Peyer's patch (tissue), 4 donors: ENCODE data around the gene SPEM2.

Source experiments
- POLR2A ChIP-seq, 2 donors: fragments of 450-650 bp; IDR thresholded peaks; one replicate each; pipeline ENCODE4 v1.5.1; 2017; ENCODE audit warnings: antibody characterized with exemption in 2 of 2, mild to moderate bottlenecking in 2 of 2, moderate library complexity in 2 of 2
- TF ChIP-seq, protein P1 (sequence below), 6 experiments: fragments of 450-650 bp in 4 of 6; fragments of 200-600 bp in 2 of 6; sonication (generic) in 1 of 6; IDR thresholded peaks; one replicate each; pipeline ENCODE4 v1.5.1; 2017 to 2019; ENCODE audit warnings: antibody characterized with exemption in 6 of 6, mild to moderate bottlenecking in 3 of 6, moderate library complexity in 1 of 6

DNA sequence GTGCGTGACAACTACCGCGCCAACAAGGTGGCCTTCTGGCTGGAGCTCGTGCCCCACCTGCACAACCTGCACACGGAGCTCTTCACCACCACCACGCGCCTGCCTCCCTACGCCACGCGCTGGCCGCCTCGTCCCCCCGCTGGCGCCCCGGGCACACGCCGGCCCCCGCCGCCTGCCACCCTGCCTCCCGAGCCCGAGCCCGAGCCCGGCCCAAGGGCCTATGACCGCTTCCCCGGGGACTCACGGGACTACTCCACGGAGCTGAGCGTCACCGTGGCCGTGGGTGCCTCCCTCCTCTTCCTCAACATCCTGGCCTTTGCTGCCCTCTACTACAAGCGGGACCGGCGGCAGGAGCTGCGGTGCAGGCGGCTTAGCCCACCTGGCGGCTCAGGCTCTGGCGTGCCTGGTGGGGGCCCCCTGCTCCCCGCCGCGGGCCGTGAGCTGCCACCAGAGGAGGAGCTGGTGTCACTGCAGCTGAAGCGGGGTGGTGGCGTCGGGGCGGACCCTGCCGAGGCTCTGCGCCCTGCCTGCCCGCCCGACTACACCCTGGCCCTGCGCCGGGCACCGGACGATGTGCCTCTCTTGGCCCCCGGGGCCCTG, 8.3 kb upstream of the SPEM2 start:
- TF ChIP-seq, protein P1, sequence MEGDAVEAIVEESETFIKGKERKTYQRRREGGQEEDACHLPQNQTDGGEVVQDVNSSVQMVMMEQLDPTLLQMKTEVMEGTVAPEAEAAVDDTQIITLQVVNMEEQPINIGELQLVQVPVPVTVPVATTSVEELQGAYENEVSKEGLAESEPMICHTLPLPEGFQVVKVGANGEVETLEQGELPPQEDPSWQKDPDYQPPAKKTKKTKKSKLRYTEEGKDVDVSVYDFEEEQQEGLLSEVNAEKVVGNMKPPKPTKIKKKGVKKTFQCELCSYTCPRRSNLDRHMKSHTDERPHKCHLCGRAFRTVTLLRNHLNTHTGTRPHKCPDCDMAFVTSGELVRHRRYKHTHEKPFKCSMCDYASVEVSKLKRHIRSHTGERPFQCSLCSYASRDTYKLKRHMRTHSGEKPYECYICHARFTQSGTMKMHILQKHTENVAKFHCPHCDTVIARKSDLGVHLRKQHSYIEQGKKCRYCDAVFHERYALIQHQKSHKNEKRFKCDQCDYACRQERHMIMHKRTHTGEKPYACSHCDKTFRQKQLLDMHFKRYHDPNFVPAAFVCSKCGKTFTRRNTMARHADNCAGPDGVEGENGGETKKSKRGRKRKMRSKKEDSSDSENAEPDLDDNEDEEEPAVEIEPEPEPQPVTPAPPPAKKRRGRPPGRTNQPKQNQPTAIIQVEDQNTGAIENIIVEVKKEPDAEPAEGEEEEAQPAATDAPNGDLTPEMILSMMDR (IDR thresholded peaks at IDR 0.05): no peak
- TF ChIP-seq POLR2A (IDR thresholded peaks at IDR 0.05): no peak
